ENCODE measurements around the gene CDKAL1. TPM values are rescaled to one million over a fixed set of nuclear protein-coding genes. Genes with fewer than 3 reads are reported as not detected.

Gene CDKAL1
- total and polyA plus RNA-seq, 2 donors from 2014 or later, result 4.6 to 20.2 TPM

GRCh38 chr6:20775981-20776380 is 241.7 kb downstream of the CDKAL1 start:
- FAIRE-seq, result no peak
- Histone ChIP-seq H3K9ac (ENCODE audit: low read length in 3 of 3) (no peak overlapping the region), H3K4me3 (ENCODE audit: low read length in 3 of 3) (no peak overlapping the region), H3K36me3 (ENCODE audit: control insufficient read depth in 2 of 3, insufficient read depth in 3 of 3, low read length in 3 of 3) (no peaks in the 10 kb centered on the region), H3K9me3 (ENCODE audit: control insufficient read depth in 2 of 3, insufficient read depth in 1 of 3, low read length in 3 of 3) (no peaks in the 10 kb centered on the region), H3K27me3 (ENCODE audit: control insufficient read depth, insufficient read depth, low read length) (no peaks in the 10 kb centered on the region), H3K27ac (ENCODE audit: low read depth in 2 of 2, low read length in 2 of 2) (no peak overlapping the region), H3K4me1 (ENCODE audit: control insufficient read depth in 2 of 3, insufficient read depth in 2 of 3, low read depth in 1 of 3, low read length in 3 of 3) (no peaks in the 10 kb centered on the region)
- DNase-seq, result no peak
- TF ChIP-seq CTCF (IDR thresholded peaks at IDR 0.05; ENCODE audit: borderline replicate concordance, extremely low read depth, insufficient read depth), result no peak
- intact Hi-C loops (cut with DNase I), result no loop called here

GRCh38 chr6:20777801-20778200 is 243.5 kb downstream of the CDKAL1 start:
- DNase-seq (no peak), FAIRE-seq (no peak)
- Histone ChIP-seq H3K27me3 (ENCODE audit: control insufficient read depth, insufficient read depth, low read length) (no peaks in the 10 kb centered on the region), H3K4me3 (ENCODE audit: low read length in 3 of 3) (no peak overlapping the region), H3K36me3 (ENCODE audit: control insufficient read depth in 2 of 3, insufficient read depth in 3 of 3, low read length in 3 of 3) (no peaks in the 10 kb centered on the region), H3K9ac (ENCODE audit: low read length in 3 of 3) (no peak overlapping the region), H3K9me3 (ENCODE audit: control insufficient read depth in 2 of 3, insufficient read depth in 1 of 3, low read length in 3 of 3) (no peaks in the 10 kb centered on the region), H3K27ac (ENCODE audit: low read depth in 2 of 2, low read length in 2 of 2) (no peak overlapping the region), H3K4me1 (ENCODE audit: control insufficient read depth in 2 of 3, insufficient read depth in 2 of 3, low read depth in 1 of 3, low read length in 3 of 3) (no peaks in the 10 kb centered on the region)
- no peak for TF ChIP-seq CTCF (IDR thresholded peaks at IDR 0.05; ENCODE audit: borderline replicate concordance, extremely low read depth, insufficient read depth)
- intact Hi-C loops (cut with DNase I), result no loop called here

- Histone ChIP-seq H3K4me3 (ENCODE audit: low read length in 3 of 3) (no peak overlapping the region), H3K9me3 (ENCODE audit: control insufficient read depth in 2 of 3, insufficient read depth in 1 of 3, low read length in 3 of 3) (no peaks in the 10 kb centered on the region), H3K4me1 (ENCODE audit: control insufficient read depth in 2 of 3, insufficient read depth in 2 of 3, low read depth in 1 of 3, low read length in 3 of 3) (no peaks in the 10 kb centered on the region), H3K36me3 (ENCODE audit: control insufficient read depth in 2 of 3, insufficient read depth in 3 of 3, low read length in 3 of 3) (no peaks in the 10 kb centered on the region), H3K9ac (ENCODE audit: low read length in 3 of 3) (no peak overlapping the region), H3K27me3 (ENCODE audit: control insufficient read depth, insufficient read depth, low read length) (no peaks in the 10 kb centered on the region), H3K27ac (ENCODE audit: low read depth in 2 of 2, low read length in 2 of 2) (no peak overlapping the region)
- FAIRE-seq (no peak), DNase-seq (peak in 3 of 5 donors; percentile 12 to 53 (median 41))
- intact Hi-C loops (cut with DNase I), result no loop called here
- no peak for TF ChIP-seq CTCF (IDR thresholded peaks at IDR 0.05; ENCODE audit: borderline replicate concordance, extremely low read depth, insufficient read depth)
Observed at GRCh38 chr6:20778459-20778858, 244.2 kb downstream of the CDKAL1 start.

GRCh38 chr6:20778912-20779311 is 244.7 kb downstream of the CDKAL1 start:
- intact Hi-C loops (cut with DNase I), result no loop called here
- Histone ChIP-seq H3K4me3 (ENCODE audit: low read length in 3 of 3) (no peak overlapping the region), H3K9me3 (ENCODE audit: control insufficient read depth in 2 of 3, insufficient read depth in 1 of 3, low read length in 3 of 3) (no peaks in the 10 kb centered on the region), H3K9ac (ENCODE audit: low read length in 3 of 3) (no peak overlapping the region), H3K36me3 (ENCODE audit: control insufficient read depth in 2 of 3, insufficient read depth in 3 of 3, low read length in 3 of 3) (no peaks in the 10 kb centered on the region), H3K4me1 (ENCODE audit: control insufficient read depth in 2 of 3, insufficient read depth in 2 of 3, low read depth in 1 of 3, low read length in 3 of 3) (no peaks in the 10 kb centered on the region), H3K27ac (ENCODE audit: low read depth in 2 of 2, low read length in 2 of 2) (no peak overlapping the region), H3K27me3 (ENCODE audit: control insufficient read depth, insufficient read depth, low read length) (no peaks in the 10 kb centered on the region)
- DNase-seq (no peak), FAIRE-seq (no peak)
- TF ChIP-seq CTCF (IDR thresholded peaks at IDR 0.05; ENCODE audit: borderline replicate concordance, extremely low read depth, insufficient read depth), result no peak

All from kidney (tissue), 14 donors.